H1 (cell line): Measurements from ENCODE around the gene PDLIM4. TPM values are rescaled to one million over a fixed set of nuclear protein-coding genes. Genes with fewer than 3 reads are reported as not detected.

Experiments used
- CTCF ChIA-PET: fragments of 300-600 bp; sonication (Branson Sonifier 250); formaldehyde crosslinking; loops from one replicate; lab custom pipeline; 2021; ENCODE audit not compliant: partially characterized antibody; lab: Charles Lee
- POLR2A ChIA-PET: fragments of 300-600 bp; sonication (Branson Sonifier 250); formaldehyde crosslinking; loops from one replicate; lab custom pipeline; 2021; ENCODE audit warnings: inconsistent platforms; ENCODE audit not compliant: partially characterized antibody; lab: Charles Lee
- DNase-seq, 2 experiments: peaks; one replicate each; pipeline versions ENCODE4 v3.0.0 to v3.0.0-alpha.2; 2010 to 2022; ENCODE audit warnings: low spot score in 2 of 2, low read depth in 1 of 2, mixed read lengths in 1 of 2
- FAIRE-seq: peaks from 2 replicates; lab custom pipeline; 2011; peaks lifted over from hg19 to GRCh38; lab: Jason Lieb, UNC
- H2AFZ ChIP-seq: 2 replicates; pipeline ENCODE4 v1.8.1; 2012; ENCODE audit warnings: low read length, inconsistent platforms
- H2AK5ac ChIP-seq: 2 replicates; pipeline ENCODE4 v1.6.1; 2013; ENCODE audit warnings: low read depth, low read length
- H2BK120ac ChIP-seq: replicated peaks from 2 replicates; pipeline ENCODE3; 2013; ENCODE audit warnings: low read depth, low read length, inconsistent platforms
- H2BK12ac ChIP-seq: 2 replicates; pipeline ENCODE4 v1.6.1; 2013; ENCODE audit warnings: low read depth, low read length
- H2BK15ac ChIP-seq: 2 replicates; pipeline ENCODE4 v1.6.1; 2013; ENCODE audit warnings: low read length
- H2BK20ac ChIP-seq: 2 replicates; pipeline ENCODE4 v1.6.1; 2013; ENCODE audit warnings: low read length
- H2BK5ac ChIP-seq: 2 replicates; pipeline ENCODE4 v1.6.1; 2013; ENCODE audit warnings: low read depth, low read length
- H3K14ac ChIP-seq: 2 replicates; pipeline ENCODE4 v1.6.1; 2013; ENCODE audit warnings: inconsistent platforms; ENCODE audit not compliant: insufficient read length
- H3K18ac ChIP-seq: 2 replicates; pipeline ENCODE4 v1.6.1; 2013; ENCODE audit warnings: low read length; ENCODE audit errors: extremely low read depth
- H3K23ac ChIP-seq: 2 replicates; pipeline ENCODE4 v1.6.1; 2013; ENCODE audit warnings: inconsistent platforms; ENCODE audit not compliant: insufficient read length
- H3K23me2 ChIP-seq: 2 replicates; pipeline ENCODE4 v1.6.1; 2013; ENCODE audit warnings: low read depth, low read length
- H3K27ac ChIP-seq: 2 replicates; pipeline ENCODE4 v1.6.1; 2011; ENCODE audit warnings: low read depth, low read length, inconsistent platforms
- H3K27me3 ChIP-seq, 4 experiments: replicated peaks in 1 of 4; 1 replicate in 1 of 4; 2 replicates in 3 of 4; pipeline versions ENCODE4 v1.6.1 to v1.8.1; 2011 to 2013; ENCODE audit warnings: low read length in 3 of 4, mild to moderate bottlenecking in 3 of 4, inconsistent platforms in 2 of 4, mixed read lengths in 2 of 4, moderate library complexity in 1 of 4; ENCODE audit not compliant: control insufficient read depth in 3 of 4, insufficient read depth in 3 of 4; ENCODE audit errors: extremely low read depth in 1 of 4
- H3K36me3 ChIP-seq, 4 experiments: 2 replicates each; pipeline versions ENCODE4 v1.6.1 to v1.8.1; 2011 to 2013; ENCODE audit warnings: mild to moderate bottlenecking in 4 of 4, low read length in 3 of 4, moderate library complexity in 2 of 4, control low read depth in 1 of 4, inconsistent platforms in 1 of 4; ENCODE audit not compliant: insufficient read depth in 4 of 4, control insufficient read depth in 2 of 4
- H3K4ac ChIP-seq: replicated peaks from 2 replicates; pipeline ENCODE3; 2013; ENCODE audit warnings: low read length, low read depth, mixed read lengths, inconsistent platforms; ENCODE audit not compliant: insufficient read length
- H3K4me1 ChIP-seq, 4 experiments: replicated peaks in 1 of 4; 1 replicate in 1 of 4; 2 replicates in 3 of 4; pipeline versions ENCODE4 v1.6.1 to v1.8.1; 2011 to 2013; ENCODE audit warnings: low read length in 3 of 4, inconsistent platforms in 2 of 4, mixed read lengths in 1 of 4; ENCODE audit not compliant: insufficient read depth in 4 of 4, control insufficient read depth in 3 of 4
- H3K4me2 ChIP-seq, 2 experiments: 2 replicates each; pipeline versions ENCODE4 v1.6.1 to v1.8.1; 2011 to 2013; ENCODE audit warnings: low read depth in 2 of 2, low read length in 2 of 2, control low read depth in 1 of 2, inconsistent platforms in 1 of 2, mild to moderate bottlenecking in 1 of 2; ENCODE audit not compliant: insufficient read depth in 1 of 2
- H3K4me3 ChIP-seq, 4 experiments: fragments of 200-600, 300-600 bp in 1 of 4; sonication (generic), shearing (Covaris generic), sonication (Bioruptor Twin) in 1 of 4; 2 replicates each; pipeline versions ENCODE4 v1.5.1 to v1.8.1; 2011 to 2016; ENCODE audit warnings: low read length in 4 of 4, low read depth in 3 of 4, control low read depth in 2 of 4, inconsistent platforms in 2 of 4, mild to moderate bottlenecking in 2 of 4, mixed read lengths in 1 of 4, moderate library complexity in 1 of 4; ENCODE audit not compliant: insufficient read depth in 2 of 4; ENCODE audit errors: extremely low read depth in 1 of 4
- H3K56ac ChIP-seq: replicated peaks from 2 replicates; pipeline ENCODE3; 2013; ENCODE audit warnings: low read depth, mild to moderate bottlenecking, mixed read lengths, low read length, inconsistent platforms; ENCODE audit not compliant: insufficient read length
- H3K79me1 ChIP-seq: 2 replicates; pipeline ENCODE4 v1.6.1; 2013; ENCODE audit warnings: low read depth, low read length, control low read depth
- H3K79me2 ChIP-seq, 2 experiments: 2 replicates each; pipeline versions ENCODE4 v1.6.1 to v1.8.1; 2012 to 2013; ENCODE audit warnings: low read length in 2 of 2, mild to moderate bottlenecking in 2 of 2, inconsistent platforms in 1 of 2; ENCODE audit not compliant: insufficient read depth in 2 of 2, control insufficient read depth in 1 of 2
- H3K9ac ChIP-seq, 4 experiments: replicated peaks in 1 of 4; 1 replicate in 1 of 4; 2 replicates in 3 of 4; pipeline versions ENCODE4 v1.6.1 to v1.8.1; 2011 to 2013; ENCODE audit warnings: low read depth in 3 of 4, low read length in 3 of 4, control low read depth in 2 of 4, mild to moderate bottlenecking in 2 of 4, moderate library complexity in 2 of 4, inconsistent platforms in 1 of 4; ENCODE audit errors: extremely low read depth in 1 of 4
- H3K9me3 ChIP-seq, 2 experiments: 2 replicates each; pipeline versions ENCODE4 v1.6.1 to v1.8.1; 2012 to 2013; ENCODE audit warnings: mild to moderate bottlenecking in 2 of 2, moderate library complexity in 2 of 2, control low read depth in 1 of 2, inconsistent platforms in 1 of 2, low read depth in 1 of 2, low read length in 1 of 2, mixed read lengths in 1 of 2; ENCODE audit not compliant: insufficient read depth in 2 of 2
- H4K20me1 ChIP-seq, 2 experiments: replicated peaks in 1 of 2; 2 replicates each; pipeline versions ENCODE3 to v1.8.1; 2011 to 2013; ENCODE audit warnings: inconsistent platforms in 2 of 2, low read length in 2 of 2, mild to moderate bottlenecking in 1 of 2; ENCODE audit not compliant: insufficient read depth in 2 of 2, control insufficient read depth in 1 of 2
- H4K5ac ChIP-seq: 2 replicates; pipeline ENCODE4 v1.6.1; 2013; ENCODE audit warnings: low read length, low read depth, mixed read lengths, inconsistent platforms; ENCODE audit not compliant: insufficient read length
- H4K8ac ChIP-seq: 2 replicates; pipeline ENCODE4 v1.8.0; 2013; ENCODE audit warnings: mild to moderate bottlenecking, moderate library complexity, low read length, inconsistent platforms; ENCODE audit not compliant: insufficient read depth; ENCODE audit errors: extremely low read depth
- H4K91ac ChIP-seq: replicated peaks from 2 replicates; pipeline ENCODE3; 2013; ENCODE audit warnings: low read length, mixed read lengths, inconsistent platforms; ENCODE audit not compliant: insufficient read length
- ATF3 ChIP-seq: IDR thresholded peaks from 2 replicates; pipeline ENCODE4 v1.6.1; 2011; ENCODE audit warnings: low read depth, mild to moderate bottlenecking, low read length; ENCODE audit not compliant: insufficient read depth
- CBX5 ChIP-seq: fragments of 300-800, 300-1000 bp; sonication (generic); IDR thresholded peaks from 2 replicates; pipeline ENCODE4 v1.7.1; 2016; ENCODE audit warnings: antibody characterized with exemption, low read length, low read depth
- E2F6 ChIP-seq: IDR thresholded peaks from 2 replicates; pipeline ENCODE4 v1.6.1; 2012; ENCODE audit warnings: inconsistent platforms
- EZH2 ChIP-seq: fragments of 200-600 bp; sonication (generic); IDR thresholded peaks from 2 replicates; pipeline ENCODE4 v1.7.1; 2012; ENCODE audit warnings: low read depth, mild to moderate bottlenecking, moderate library complexity, low read length, inconsistent platforms; ENCODE audit not compliant: severe bottlenecking
- GABPA ChIP-seq: IDR thresholded peaks from 2 replicates; pipeline ENCODE4 v1.6.1; 2011; ENCODE audit warnings: mild to moderate bottlenecking, low read length, moderate library complexity, borderline replicate concordance; ENCODE audit not compliant: insufficient read depth
- HDAC6 ChIP-seq: IDR thresholded peaks from one replicate; pipeline ENCODE4 v1.7.1; 2012; ENCODE audit warnings: low read depth, mild to moderate bottlenecking, inconsistent platforms, low read length, moderate library complexity
- NRF1 ChIP-seq: IDR thresholded peaks from 2 replicates; pipeline ENCODE4 v1.6.1; 2011; ENCODE audit warnings: mild to moderate bottlenecking, low read depth, low read length, improper control_type of control experiment
- SAP30 ChIP-seq: fragments of 300-600 bp; sonication (generic); IDR thresholded peaks from 2 replicates; pipeline ENCODE4 v1.7.1; 2012; ENCODE audit warnings: low read length, moderate library complexity, mild to moderate bottlenecking, inconsistent platforms; ENCODE audit not compliant: insufficient read depth, insufficient replicate concordance
- SIX5 ChIP-seq: IDR thresholded peaks from 2 replicates; pipeline ENCODE4 v1.6.1; 2011; ENCODE audit warnings: mild to moderate bottlenecking, low read depth, low read length
- TCF12 ChIP-seq: IDR thresholded peaks from 2 replicates; pipeline ENCODE4 v1.6.1; 2011; ENCODE audit warnings: low read depth, mild to moderate bottlenecking, low read length
- WGBS, 2 experiments: shearing (Covaris generic) in 1 of 2; methylation state at CpG; one replicate each; pipeline versions ENCODE4 v1.1.6 to v1.1.7; 2013 to 2015; ENCODE audit warnings: low lambda C conversion rate in 2 of 2, mixed read lengths in 2 of 2, inconsistent platforms in 1 of 2, low coverage in 1 of 2, missing lambda C conversion rate in 1 of 2; ENCODE audit not compliant: insufficient replicate concordance in 2 of 2, insufficient coverage in 1 of 2, insufficient read length in 1 of 2; ENCODE audit errors: extremely low coverage in 1 of 2, missing lambda C conversion rate in 1 of 2; 5-methylcytosine and 5-hydroxymethylcytosine counted together
- polyA plus RNA-seq, 7 experiments: library from polyadenylated mRNA; depleted of rRNA in 3 of 7; stranded (reverse) in 5 of 7; unstranded in 2 of 7; fragments of >200 nt in 5 of 7; fragments of 200-250 nt in 2 of 7; gene quantifications; 1 replicate in 5 of 7; 2 replicates in 1 of 7; 4 replicates in 1 of 7; pipeline versions ENCODE4 v1.2.1 to v1.2.3, GENCODE V29; 2011 to 2013; ENCODE audit warnings: missing spikeins in 2 of 7, mixed read lengths in 2 of 7
- total RNA-seq: library from RNA; stranded (reverse); fragmentation: NEBNext Ultra II Directional; extraction: Animal tissue kit (Norgen Biotek cat#: 25700); gene quantifications from 2 replicates; pipeline ENCODE4 v1.2.1, GENCODE V29; 2021

The PDLIM4 gene
- total and polyA plus RNA-seq, 2 of the 8 experiments (the other 6 are each of a cell fraction or from before 2014, with no cell fraction given) = 10.7 to 29.1 TPM

GRCh38 chr5:132298298-132299212 lies 41.1 kb downstream of the PDLIM4 start:
- no peak overlapping the region for H3K27ac ChIP-seq
- no peak overlapping the region for H3K56ac ChIP-seq
- CTCF ChIA-PET = no interaction called here
- no peak overlapping the region for H2BK120ac ChIP-seq
- H4K20me1 ChIP-seq = peaks cover 1 to 3% of the 10 kb centered on the region in 2 experiments
- H3K9ac ChIP-seq = 0 out of 7 replicates have a peak overlapping the region, but pooled peaks of 1 of the 4 experiments have one; percentile 9
- no peak overlapping the region; the same call in 1 of the 2 replicates for H2AK5ac ChIP-seq
- H3K79me1 ChIP-seq = no peaks in the 10 kb centered on the region
- no peak overlapping the region for H2BK20ac ChIP-seq
- H2BK15ac ChIP-seq = no peak overlapping the region
- no peak overlapping the region for H2BK5ac ChIP-seq
- 87% methylated on average over 6 of the region's 6 CpGs; no CpG with 5 or more reads in 1 of the 2 experiments for WGBS, 2 experiments
- H4K91ac ChIP-seq = no peak overlapping the region
- no peak overlapping the region for H3K18ac ChIP-seq
- H3K23me2 ChIP-seq = peaks cover 13% of the 10 kb centered on the region
- H3K4me3 ChIP-seq = no peak overlapping the region
- H3K36me3 ChIP-seq = no peaks in the 10 kb centered on the region
- FAIRE-seq (no peak), DNase-seq (no peak)
- H2BK12ac ChIP-seq = no peak overlapping the region
- H3K4ac ChIP-seq = no peak overlapping the region
- peaks cover 2 to 21% (median 16%) of the 10 kb centered on the region in 4 experiments for H3K27me3 ChIP-seq
- no peak overlapping the region for H4K5ac ChIP-seq
- H3K4me1 ChIP-seq = peaks cover 0 to 9% (median 5%) of the 10 kb centered on the region in 4 experiments; a peak in 5 of 7 replicates
- POLR2A ChIA-PET = no interaction called here
- no peaks in the 10 kb centered on the region for H3K79me2 ChIP-seq
- no peak overlapping the region for H3K4me2 ChIP-seq
- H3K9me3 ChIP-seq = no peaks in the 10 kb centered on the region
- no peak overlapping the region for H4K8ac ChIP-seq
- H3K14ac ChIP-seq = no peak overlapping the region
- H2AFZ ChIP-seq = no peak overlapping the region
- H3K23ac ChIP-seq = no peak overlapping the region
- no peak for TF ChIP-seq E2F6
- TF ChIP-seq ATF3 = no peak
- TF ChIP-seq GABPA = no peak
- TF ChIP-seq NRF1 = no peak
- TF ChIP-seq SIX5 = no peak
- no peak for TF ChIP-seq CBX5
- no peak for TF ChIP-seq SAP30
- no peak for TF ChIP-seq HDAC6
- TF ChIP-seq TCF12 = no peak
- no peak for TF ChIP-seq EZH2
